Stimulated activated CD8-positive, alpha-beta memory T cell treated with anti-CD3 and anti-CD28 coated beads, Interleukin-7, amount 100 ng/mL, for 1 hour (primary cell): ENCODE data around the gene CENPL.
"Not testable (repeated sequence)": the region's sequence is repeated elsewhere in the genome, so short reads cannot be mapped to it uniquely, and the experiment has no call there.

Experiments
- DNase-seq, 2 donors: peaks; one replicate each; pipeline ENCODE4 v3.0.0-alpha.2; 2020; ENCODE audit warnings: low read depth in 2 of 2

Gene CENPL

GRCh38 chr1:173857363-173857917 lies 32.8 kb upstream of the CENPL start:
- no peak for DNase-seq

GRCh38 chr1:173856903-173857302 lies 32.2 kb upstream of the CENPL start:
- DNase-seq, result no peak

- no peak for DNase-seq
Measured at GRCh38 chr1:173856014-173856413, 31.3 kb upstream of the CENPL start.

GRCh38 chr1:173853074-173853473 lies 28.4 kb upstream of the CENPL start:
- no peak for DNase-seq

GRCh38 chr1:173852105-173852504 lies 27.4 kb upstream of the CENPL start:
- no peak for DNase-seq

GRCh38 chr1:173832748-173833147 lies 8.1 kb upstream of the CENPL start:
- no peak for DNase-seq

- DNase-seq, result no peak
Measured at GRCh38 chr1:173827611-173828010, 2.9 kb upstream of the CENPL start.

- no peak for DNase-seq
Measured at GRCh38 chr1:173823781-173824314, 835 bp downstream of the CENPL start.

- DNase-seq, result no peak
Measured at GRCh38 chr1:173821680-173822079, 3.0 kb downstream of the CENPL start.

- DNase-seq, result no peak
Measured at GRCh38 chr1:173818459-173818858, 6.2 kb downstream of the CENPL start.

GRCh38 chr1:173813654-173814053 lies 11.0 kb downstream of the CENPL start:
- DNase-seq, result not testable (repeated sequence)

GRCh38 chr1:173802961-173803360 lies 21.7 kb downstream of the CENPL start:
- no peak for DNase-seq

- not testable (repeated sequence) for DNase-seq
Measured at GRCh38 chr1:173799995-173800394, 24.7 kb downstream of the CENPL start.

- DNase-seq, result no peak
Measured at GRCh38 chr1:173798078-173798477, 26.6 kb downstream of the CENPL start.

GRCh38 chr1:173789841-173790240 lies 34.8 kb downstream of the CENPL start:
- no peak for DNase-seq

GRCh38 chr1:173784997-173785396 lies 39.7 kb downstream of the CENPL start:
- DNase-seq, result no peak

- no peak for DNase-seq
Measured at GRCh38 chr1:173779936-173780335, 44.7 kb downstream of the CENPL start.

GRCh38 chr1:173775578-173776226 lies 49.0 kb downstream of the CENPL start:
- no peak for DNase-seq

GRCh38 chr1:173771560-173771959 lies 53.1 kb downstream of the CENPL start:
- no peak for DNase-seq

- DNase-seq, result not testable (repeated sequence)
Measured at GRCh38 chr1:173770330-173770729, 54.4 kb downstream of the CENPL start.

- no peak for DNase-seq
Measured at GRCh38 chr1:173768827-173769226, 55.9 kb downstream of the CENPL start.

- DNase-seq, result no peak
Measured at GRCh38 chr1:173768206-173768605, 56.5 kb downstream of the CENPL start.

GRCh38 chr1:173764331-173764730 lies 60.4 kb downstream of the CENPL start:
- DNase-seq, result not testable (repeated sequence)

GRCh38 chr1:173758980-173759379 lies 65.7 kb downstream of the CENPL start:
- no peak for DNase-seq
